Osteoblast (primary cell): Measurements from ENCODE around the gene GADD45G. TPM values are rescaled to one million over a fixed set of nuclear protein-coding genes. Genes with fewer than 3 reads are reported as not detected.

Source experiments
- DNase-seq: peaks from one replicate; pipeline ENCODE4 v3.0.0; 2011; ENCODE audit warnings: low spot score, mixed read lengths; ENCODE audit not compliant: insufficient read length; ENCODE audit errors: missing footprints
- H2AFZ ChIP-seq: 2 replicates; pipeline ENCODE4 v1.6.0; 2011; ENCODE audit warnings: mild to moderate bottlenecking, low read length
- H3K27ac ChIP-seq: 2 replicates; pipeline ENCODE4 v1.5.1; 2011; ENCODE audit warnings: mild to moderate bottlenecking, low read depth, low read length, moderate library complexity
- H3K27me3 ChIP-seq: 2 replicates; pipeline ENCODE4 v1.6.0; 2012; ENCODE audit warnings: mild to moderate bottlenecking, control low read depth, inconsistent platforms, low read length, moderate library complexity; ENCODE audit not compliant: insufficient read depth
- H3K36me3 ChIP-seq: 2 replicates; pipeline ENCODE4 v1.5.1; 2011; ENCODE audit warnings: mild to moderate bottlenecking, low read length, control low read depth, moderate library complexity; ENCODE audit not compliant: insufficient read depth
- H3K4me1 ChIP-seq: 2 replicates; pipeline ENCODE4 v1.5.1; 2011; ENCODE audit warnings: mild to moderate bottlenecking, low read length, control low read depth, moderate library complexity; ENCODE audit not compliant: insufficient read depth
- H3K4me2 ChIP-seq: 2 replicates; pipeline ENCODE4 v1.6.0; 2011; ENCODE audit warnings: mild to moderate bottlenecking, low read length; ENCODE audit not compliant: insufficient read depth
- H3K4me3 ChIP-seq: fragments of 200-600 bp; sonication (generic); 3 replicates; pipeline ENCODE4 v1.5.1; 2012; ENCODE audit warnings: mild to moderate bottlenecking, low read length, inconsistent platforms; ENCODE audit not compliant: insufficient read depth
- H3K79me2 ChIP-seq: 2 replicates; pipeline ENCODE4 v1.6.0; 2012; ENCODE audit warnings: mild to moderate bottlenecking, low read length, control low read depth, inconsistent platforms; ENCODE audit not compliant: insufficient read depth
- H3K9me3 ChIP-seq: 2 replicates; pipeline ENCODE4 v1.5.1; 2011; ENCODE audit warnings: low read depth, low read length, control low read depth
- H4K20me1 ChIP-seq: 2 replicates; pipeline ENCODE4 v1.6.0; 2012; ENCODE audit warnings: mild to moderate bottlenecking, low read length, control low read depth; ENCODE audit not compliant: insufficient read depth
- CTCF ChIP-seq: IDR thresholded peaks from 2 replicates; pipeline ENCODE4 v1.5.1; 2011; ENCODE audit warnings: mild to moderate bottlenecking, low read depth, low read length, moderate library complexity; ENCODE audit errors: extremely low read depth
- total RNA-seq: library from RNA; depleted of rRNA; stranded (reverse); fragments of >200 nt; gene quantifications from 2 replicates; pipeline ENCODE4 v1.2.3, GENCODE V29; 2012

Gene GADD45G
- total RNA-seq, 1 donor = under 0.01 TPM

GRCh38 chr9:89633920-89634319, 29.1 kb downstream of the GADD45G start:
- H3K4me1 ChIP-seq = no peaks in the 10 kb centered on the region
- DNase-seq = no peak
- no peak overlapping the region for H3K4me3 ChIP-seq
- H3K36me3 ChIP-seq = no peaks in the 10 kb centered on the region
- no peak overlapping the region for H2AFZ ChIP-seq
- no peak overlapping the region for H3K27ac ChIP-seq
- H3K27me3 ChIP-seq = no peaks in the 10 kb centered on the region
- no peaks in the 10 kb centered on the region for H3K9me3 ChIP-seq
- no peak for TF ChIP-seq CTCF
- no peaks in the 10 kb centered on the region for H4K20me1 ChIP-seq
- no peaks in the 10 kb centered on the region for H3K79me2 ChIP-seq
- no peak overlapping the region for H3K4me2 ChIP-seq

GRCh38 chr9:89634995-89635742, 30.4 kb downstream of the GADD45G start:
- no peaks in the 10 kb centered on the region for H3K9me3 ChIP-seq
- TF ChIP-seq CTCF = no peak
- no peaks in the 10 kb centered on the region for H3K79me2 ChIP-seq
- H3K4me2 ChIP-seq = no peak overlapping the region
- H2AFZ ChIP-seq = no peak overlapping the region
- no peak overlapping the region for H3K27ac ChIP-seq
- no peaks in the 10 kb centered on the region for H3K36me3 ChIP-seq
- H3K4me1 ChIP-seq = no peaks in the 10 kb centered on the region
- no peaks in the 10 kb centered on the region for H3K27me3 ChIP-seq
- no peak overlapping the region for H3K4me3 ChIP-seq
- DNase-seq = peak; percentile 81
- H4K20me1 ChIP-seq = no peaks in the 10 kb centered on the region

DNA sequence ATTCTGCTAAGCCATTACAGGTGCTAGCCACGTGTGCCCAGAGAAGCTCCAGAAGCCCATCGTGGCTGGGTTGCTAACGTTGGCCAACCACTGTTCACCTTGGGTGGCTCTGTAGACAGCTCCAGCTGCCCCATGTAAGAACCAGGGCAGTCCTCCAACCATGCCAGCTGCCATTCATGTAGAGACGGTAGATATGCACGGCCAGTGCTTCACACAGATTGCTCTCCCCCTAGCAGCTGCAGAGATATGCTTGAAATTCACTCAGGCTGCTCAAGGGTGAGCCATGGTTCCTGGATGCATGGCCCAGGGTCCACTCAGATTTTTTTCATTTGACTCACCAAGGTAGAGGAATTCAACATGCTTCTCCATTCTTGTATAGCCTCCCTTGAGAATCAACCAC, 31.0 kb downstream of the GADD45G start:
- H3K27ac ChIP-seq = no peak overlapping the region
- no peak overlapping the region for H3K4me3 ChIP-seq
- no peaks in the 10 kb centered on the region for H3K27me3 ChIP-seq
- no peak overlapping the region for H3K4me2 ChIP-seq
- no peak for DNase-seq
- TF ChIP-seq CTCF = no peak
- no peak overlapping the region for H2AFZ ChIP-seq
- H4K20me1 ChIP-seq = no peaks in the 10 kb centered on the region
- no peaks in the 10 kb centered on the region for H3K9me3 ChIP-seq
- no peaks in the 10 kb centered on the region for H3K79me2 ChIP-seq
- no peaks in the 10 kb centered on the region for H3K4me1 ChIP-seq
- no peaks in the 10 kb centered on the region for H3K36me3 ChIP-seq

DNA sequence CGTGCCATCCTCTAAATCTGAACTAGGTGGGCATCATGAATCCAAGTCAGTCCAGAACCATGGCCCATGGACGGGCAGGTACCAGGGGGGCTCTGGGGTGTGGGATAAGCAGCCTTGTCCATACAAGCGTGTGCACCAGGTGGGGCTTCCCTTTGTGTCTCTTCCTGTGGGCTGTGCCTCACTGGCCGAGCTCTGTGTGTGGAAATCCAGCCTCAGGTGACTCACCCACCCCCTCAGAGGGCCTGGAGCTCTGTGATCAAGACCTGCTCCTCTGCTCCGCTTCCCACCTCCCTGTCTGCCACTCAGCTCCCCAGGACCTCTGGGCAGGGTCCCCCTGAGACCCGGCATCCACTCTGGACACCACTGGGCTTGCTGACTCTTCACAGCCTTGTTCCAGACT, 33.0 kb downstream of the GADD45G start:
- no peaks in the 10 kb centered on the region for H4K20me1 ChIP-seq
- H3K27ac ChIP-seq = no peak overlapping the region
- no peak overlapping the region for H2AFZ ChIP-seq
- no peak for DNase-seq
- no peak for TF ChIP-seq CTCF
- H3K4me1 ChIP-seq = no peaks in the 10 kb centered on the region
- H3K9me3 ChIP-seq = no peaks in the 10 kb centered on the region
- H3K4me2 ChIP-seq = no peak overlapping the region
- H3K36me3 ChIP-seq = no peaks in the 10 kb centered on the region
- no peaks in the 10 kb centered on the region for H3K79me2 ChIP-seq
- H3K27me3 ChIP-seq = no peaks in the 10 kb centered on the region
- no peak overlapping the region for H3K4me3 ChIP-seq
